ENCODE data around the gene PRSS27. TPM values are rescaled to one million over a fixed set of nuclear protein-coding genes. Genes with fewer than 3 reads are reported as not detected.

PRSS27 gene
- total and polyA plus RNA-seq, 2 donors (not counting 1 experiment from before 2014, with no cell fraction given), result 0.24 to 1.2 TPM

GRCh38 chr16:2737238-2737605, 17.2 kb upstream of the PRSS27 start:
- H3K4me2 ChIP-seq (ENCODE audit: extremely low read depth, insufficient read depth, low read length), result no peak overlapping the region
- DNase-seq (ENCODE audit: low read depth in 2 of 2), result no peak
- H3K27me3 ChIP-seq (ENCODE audit: control insufficient read depth, insufficient read depth, low read length), result no peaks in the 10 kb centered on the region
- H3K9me3 ChIP-seq (ENCODE audit: control insufficient read depth, insufficient read depth, low read depth, low read length), result no peaks in the 10 kb centered on the region
- no peak overlapping the region for H3K9ac ChIP-seq (ENCODE audit: insufficient read depth, low read length)
- no peaks in the 10 kb centered on the region for H3K36me3 ChIP-seq (ENCODE audit: control insufficient read depth, insufficient read depth, low read length)
- no peak for TF ChIP-seq CTCF (conservative IDR thresholded peaks at IDR 0.05 in 1 of 2, IDR thresholded peaks at IDR 0.05 in 1 of 2; ENCODE audit: low read depth in 1 of 2, low read length in 2 of 2)
- TF ChIP-seq EZH2 (IDR thresholded peaks at IDR 0.05; ENCODE audit: low read length, missing control alignments), result no peak
- H3K4me1 ChIP-seq (ENCODE audit: control insufficient read depth, extremely low read depth, insufficient read depth, low read length), result no peaks in the 10 kb centered on the region
- H3K4me3 ChIP-seq (replicated peaks in 1 of 4; ENCODE audit: control extremely low read depth in 1 of 4, insufficient read depth in 1 of 4, low read depth in 3 of 4, low read length in 4 of 4), result no peak overlapping the region
- H2AFZ ChIP-seq (ENCODE audit: low read length), result no peak overlapping the region
- no peak overlapping the region for H3K27ac ChIP-seq (ENCODE audit: insufficient read depth, low read length)
- no peaks in the 10 kb centered on the region for H4K20me1 ChIP-seq (ENCODE audit: control insufficient read depth, extremely low read depth, insufficient read depth, low read length)
- H3K79me2 ChIP-seq (ENCODE audit: control insufficient read depth, insufficient read depth, low read length), result no peaks in the 10 kb centered on the region

DNA sequence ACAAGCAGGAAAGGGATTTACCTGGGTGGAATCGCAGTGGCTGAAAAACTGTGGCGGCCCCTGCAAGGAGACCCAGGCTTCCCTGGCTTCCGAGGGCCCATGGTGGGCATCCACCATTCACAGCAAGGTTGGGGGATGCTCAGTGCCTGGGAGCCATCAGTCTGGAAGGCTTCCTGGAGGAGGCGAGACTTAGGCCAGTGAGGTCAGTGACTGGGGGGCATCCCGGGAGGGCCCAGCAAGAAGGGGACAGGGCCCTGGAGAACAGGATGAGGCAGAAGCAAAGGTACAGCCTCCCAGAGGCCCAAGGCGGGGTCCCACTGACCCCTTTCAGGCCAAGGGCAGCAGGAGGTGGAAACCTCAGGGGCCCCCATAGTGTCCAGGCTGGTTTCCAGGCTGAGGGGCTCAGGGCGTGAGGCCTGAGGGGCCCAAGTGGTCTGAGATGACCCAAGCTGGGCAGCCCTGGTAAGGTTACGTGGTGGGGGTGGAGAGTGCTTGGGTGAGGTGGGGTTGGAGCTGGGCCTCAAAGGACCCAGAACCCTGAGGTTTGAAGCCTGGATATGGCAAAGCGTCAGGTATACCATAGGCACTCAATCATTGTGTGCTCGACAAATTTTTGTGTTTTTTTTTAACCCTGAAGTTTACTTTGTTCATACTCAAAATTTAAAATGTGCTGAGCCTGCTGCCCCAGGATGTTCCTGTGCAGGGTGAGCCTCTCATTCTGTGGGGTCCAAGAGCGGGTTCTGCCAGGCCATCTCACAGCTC, 16.6 kb upstream of the PRSS27 start:
- Histone ChIP-seq H4K20me1 (ENCODE audit: control insufficient read depth, extremely low read depth, insufficient read depth, low read length) (no peaks in the 10 kb centered on the region), H2AFZ (ENCODE audit: low read length) (no peak overlapping the region), H3K9me3 (ENCODE audit: control insufficient read depth, insufficient read depth, low read depth, low read length) (no peaks in the 10 kb centered on the region), H3K27ac (ENCODE audit: insufficient read depth, low read length) (no peak overlapping the region), H3K4me3 (replicated peaks in 1 of 4; ENCODE audit: control extremely low read depth in 1 of 4, insufficient read depth in 1 of 4, low read depth in 3 of 4, low read length in 4 of 4) (no peak overlapping the region), H3K4me1 (ENCODE audit: control insufficient read depth, extremely low read depth, insufficient read depth, low read length) (no peaks in the 10 kb centered on the region), H3K9ac (ENCODE audit: insufficient read depth, low read length) (no peak overlapping the region), H3K79me2 (ENCODE audit: control insufficient read depth, insufficient read depth, low read length) (no peaks in the 10 kb centered on the region), H3K4me2 (ENCODE audit: extremely low read depth, insufficient read depth, low read length) (no peak overlapping the region), H3K36me3 (ENCODE audit: control insufficient read depth, insufficient read depth, low read length) (no peaks in the 10 kb centered on the region), H3K27me3 (ENCODE audit: control insufficient read depth, insufficient read depth, low read length) (no peaks in the 10 kb centered on the region)
- no peak for DNase-seq (ENCODE audit: low read depth in 2 of 2)
- no peak for TF ChIP-seq CTCF (conservative IDR thresholded peaks at IDR 0.05 in 1 of 2, IDR thresholded peaks at IDR 0.05 in 1 of 2; ENCODE audit: low read depth in 1 of 2, low read length in 2 of 2)
- no peak for TF ChIP-seq EZH2 (IDR thresholded peaks at IDR 0.05; ENCODE audit: low read length, missing control alignments)

GRCh38 chr16:2734844-2735515, 15.0 kb upstream of the PRSS27 start:
- no peak overlapping the region for H3K27ac ChIP-seq (ENCODE audit: insufficient read depth, low read length)
- no peak overlapping the region for H3K9ac ChIP-seq (ENCODE audit: insufficient read depth, low read length)
- H3K4me2 ChIP-seq (ENCODE audit: extremely low read depth, insufficient read depth, low read length), result no peak overlapping the region
- no peak for TF ChIP-seq EZH2 (IDR thresholded peaks at IDR 0.05; ENCODE audit: low read length, missing control alignments)
- TF ChIP-seq CTCF (conservative IDR thresholded peaks at IDR 0.05 in 1 of 2, IDR thresholded peaks at IDR 0.05 in 1 of 2; ENCODE audit: low read depth in 1 of 2, low read length in 2 of 2), result no peak
- H4K20me1 ChIP-seq (ENCODE audit: control insufficient read depth, extremely low read depth, insufficient read depth, low read length), result no peaks in the 10 kb centered on the region
- H2AFZ ChIP-seq (ENCODE audit: low read length), result no peak overlapping the region
- H3K9me3 ChIP-seq (ENCODE audit: control insufficient read depth, insufficient read depth, low read depth, low read length), result no peaks in the 10 kb centered on the region
- no peaks in the 10 kb centered on the region for H3K4me1 ChIP-seq (ENCODE audit: control insufficient read depth, extremely low read depth, insufficient read depth, low read length)
- no peaks in the 10 kb centered on the region for H3K36me3 ChIP-seq (ENCODE audit: control insufficient read depth, insufficient read depth, low read length)
- H3K4me3 ChIP-seq (replicated peaks in 1 of 4; ENCODE audit: control extremely low read depth in 1 of 4, insufficient read depth in 1 of 4, low read depth in 3 of 4, low read length in 4 of 4), result no peak overlapping the region
- H3K27me3 ChIP-seq (ENCODE audit: control insufficient read depth, insufficient read depth, low read length), result no peaks in the 10 kb centered on the region
- no peaks in the 10 kb centered on the region for H3K79me2 ChIP-seq (ENCODE audit: control insufficient read depth, insufficient read depth, low read length)
- DNase-seq (ENCODE audit: low read depth in 2 of 2), result no peak
